GM10847 (cell line): ENCODE data around the gene OR9Q1.

Experiments used
- POLR2A ChIP-seq: IDR thresholded peaks from 2 replicates; pipeline ENCODE4 v1.6.1; 2011; ENCODE audit not compliant: insufficient read length; ENCODE audit errors: extremely low read depth

OR9Q1 gene

DNA sequence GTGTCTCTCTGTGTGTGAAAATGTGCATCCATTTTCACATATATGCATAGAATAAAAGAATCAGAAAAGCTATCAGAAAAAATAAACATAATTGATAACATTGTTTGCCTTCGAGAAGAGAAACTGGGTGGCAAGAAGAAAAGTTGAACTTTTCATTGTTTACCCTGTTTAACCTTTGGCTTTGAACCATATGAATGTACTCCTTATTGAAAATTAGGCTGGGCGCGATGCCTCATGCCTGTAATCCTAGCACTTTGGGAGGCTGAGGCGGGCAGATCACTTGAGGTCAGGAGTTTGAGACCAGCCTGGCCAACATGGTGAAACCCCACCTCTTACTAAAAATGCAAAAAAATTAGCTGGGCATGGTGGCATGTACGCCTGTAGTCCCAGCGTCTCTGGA, 11.9 kb upstream of the OR9Q1 start:
- no peak for TF ChIP-seq POLR2A

GRCh38 chr11:58024601-58025091, 965 bp downstream of the OR9Q1 start:
- no peak for TF ChIP-seq POLR2A

GRCh38 chr11:58027341-58027740, 3.7 kb downstream of the OR9Q1 start:
- no peak for TF ChIP-seq POLR2A

- no peak for TF ChIP-seq POLR2A
Measured at GRCh38 chr11:58028687-58029411, 5.2 kb downstream of the OR9Q1 start.

DNA sequence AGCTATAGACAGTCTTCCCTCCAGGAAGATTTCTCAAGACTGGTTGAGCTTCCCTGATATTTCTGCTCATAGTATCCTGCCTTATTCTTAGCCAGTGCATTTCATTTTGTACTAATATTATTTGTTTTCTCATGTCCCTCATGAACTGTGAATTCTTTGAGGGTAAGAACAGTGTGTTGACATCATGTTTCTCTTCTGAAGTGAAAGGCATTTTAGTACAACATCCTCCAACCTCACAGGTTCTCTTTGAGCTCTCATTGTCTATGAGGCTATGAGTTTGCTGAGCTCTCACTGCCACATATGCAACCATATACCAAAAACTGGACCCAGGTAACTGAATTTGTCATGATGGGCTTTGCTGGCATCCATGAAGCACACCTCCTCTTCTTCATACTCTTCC, 7.0 kb downstream of the OR9Q1 start, which contains the start of gene OR6Q1:
TSS of gene OR6Q1 (plus strand) at position 301 of the 400 bp plus-strand sequence. CDS start at position 301, 0 bp downstream.
- no peak for TF ChIP-seq POLR2A

GRCh38 chr11:58034471-58034870, 10.8 kb downstream of the OR9Q1 start:
- no peak for TF ChIP-seq POLR2A

DNA sequence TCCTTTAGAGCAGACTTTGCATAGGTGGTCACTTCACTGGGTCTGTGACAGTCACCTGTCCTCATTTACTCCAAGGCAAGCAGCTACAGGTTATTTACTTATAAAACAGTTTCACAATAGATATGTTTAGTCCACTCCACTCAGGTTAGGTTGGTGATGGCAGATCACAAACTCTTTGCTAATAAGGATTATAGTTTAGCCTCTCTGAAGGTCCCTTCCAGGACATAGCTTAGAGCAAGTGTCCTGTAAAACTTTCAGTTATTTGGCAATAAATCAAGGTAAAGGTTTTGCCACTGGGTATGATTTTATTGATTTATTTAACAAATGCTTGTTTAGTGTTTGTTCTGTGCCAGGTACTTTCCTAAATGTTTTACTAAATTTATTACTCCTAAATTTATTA, 15.9 kb downstream of the OR9Q1 start:
- no peak for TF ChIP-seq POLR2A

- TF ChIP-seq POLR2A, result no peak
Measured at GRCh38 chr11:58043379-58043778, 19.7 kb downstream of the OR9Q1 start.

- TF ChIP-seq POLR2A, result no peak
Measured at GRCh38 chr11:58046231-58046630, 22.6 kb downstream of the OR9Q1 start.

DNA sequence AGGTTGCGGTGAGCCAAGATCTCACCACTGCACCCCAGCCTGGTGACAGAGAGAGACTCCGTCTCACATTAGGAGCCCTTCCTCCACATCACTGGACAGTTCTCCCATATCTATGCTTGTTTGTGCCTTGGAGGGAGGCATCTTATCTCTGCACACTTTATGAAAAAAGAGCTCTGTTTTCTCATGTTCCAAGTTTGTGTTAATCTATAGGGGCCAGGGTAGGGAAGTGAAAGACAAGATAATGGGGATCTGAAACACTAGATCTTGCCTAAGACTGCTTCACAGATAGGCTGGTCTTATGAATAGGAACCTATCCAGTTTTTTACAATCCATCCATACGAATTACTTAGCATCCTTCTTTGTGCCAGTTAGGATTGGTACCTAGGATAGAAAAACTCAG, 24.1 kb downstream of the OR9Q1 start:
- TF ChIP-seq POLR2A, result no peak

- TF ChIP-seq POLR2A, result no peak
Measured at GRCh38 chr11:58055806-58056401, 32.2 kb downstream of the OR9Q1 start.

GRCh38 chr11:58057481-58057880, 33.8 kb downstream of the OR9Q1 start:
- TF ChIP-seq POLR2A, result no peak

DNA sequence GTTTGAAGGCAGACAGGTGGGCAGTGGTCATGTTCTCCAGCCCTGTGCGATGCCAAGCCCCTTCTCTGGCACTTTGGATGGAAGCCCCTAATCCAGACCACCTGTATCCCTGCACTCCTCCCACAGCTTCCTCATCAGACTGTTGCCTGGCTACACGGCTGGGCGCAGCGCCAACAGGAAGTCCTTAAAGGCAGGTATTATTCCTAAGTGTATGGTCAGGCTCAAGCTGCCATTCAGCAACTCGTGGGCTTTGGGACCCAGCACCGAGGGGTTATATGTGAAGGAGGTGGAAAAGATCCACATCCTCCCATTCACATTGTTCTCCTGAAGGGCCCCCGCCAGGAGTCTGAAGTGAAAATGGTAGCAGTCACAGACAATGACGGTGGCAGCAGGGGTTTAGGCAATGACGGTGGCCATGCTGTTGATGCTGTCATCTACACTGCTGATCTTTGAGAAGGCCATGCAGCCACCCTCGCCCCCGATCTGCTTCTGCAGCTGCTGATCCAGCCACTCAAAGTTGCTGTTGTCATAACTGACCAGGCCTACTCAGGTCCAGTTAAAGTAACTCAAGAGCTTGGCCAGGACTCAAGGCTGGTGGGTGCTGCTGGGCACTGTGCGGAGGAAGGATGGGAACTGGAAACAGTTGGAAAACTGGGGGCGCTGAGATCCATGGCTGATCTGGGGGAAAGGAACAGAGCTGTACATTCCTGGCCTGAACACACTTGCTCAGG, 34.8 kb downstream of the OR9Q1 start:
- no peak for TF ChIP-seq POLR2A

- TF ChIP-seq POLR2A, result no peak
Measured at GRCh38 chr11:58059007-58059350, 35.3 kb downstream of the OR9Q1 start.

GRCh38 chr11:58060535-58060934, 36.9 kb downstream of the OR9Q1 start:
- no peak for TF ChIP-seq POLR2A

- TF ChIP-seq POLR2A, result no peak
Measured at GRCh38 chr11:58060939-58061672, 37.4 kb downstream of the OR9Q1 start.

DNA sequence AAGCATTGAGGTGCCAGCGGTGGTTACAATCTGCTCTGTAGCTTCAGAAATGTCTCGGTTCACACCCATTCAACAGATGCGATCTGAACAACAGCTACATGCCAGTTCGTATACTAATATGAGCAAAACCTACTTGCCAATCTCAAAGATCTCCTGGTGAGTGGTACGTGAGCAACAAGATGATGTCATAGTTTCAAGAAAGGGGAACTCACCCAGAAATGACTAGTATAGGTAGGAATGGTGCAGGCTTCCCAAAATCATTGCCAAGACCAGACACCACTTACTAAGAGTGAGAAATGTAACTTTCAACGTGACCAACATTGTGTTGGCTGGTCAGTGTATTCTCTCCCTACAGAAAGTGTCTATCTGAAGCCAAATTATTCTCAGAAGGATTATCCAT, 38.1 kb downstream of the OR9Q1 start:
- no peak for TF ChIP-seq POLR2A
